Ishikawa (cell line): ENCODE measurements around the gene FHIP1A.

Experiments
- CEBPB ChIP-seq: IDR thresholded peaks from 2 replicates; pipeline ENCODE4 v1.6.1; 2012
- CREB1 ChIP-seq: IDR thresholded peaks from 2 replicates; pipeline ENCODE4 v1.6.1; 2012; ENCODE audit warnings: low read depth
- EGR1 ChIP-seq: IDR thresholded peaks from 2 replicates; pipeline ENCODE4 v1.6.1; 2012
- EP300 ChIP-seq: IDR thresholded peaks from 2 replicates; pipeline ENCODE4 v1.6.1; 2012; ENCODE audit warnings: borderline replicate concordance
- FOXM1 ChIP-seq: IDR thresholded peaks from 2 replicates; pipeline ENCODE4 v1.6.1; 2012; ENCODE audit warnings: low read depth, borderline replicate concordance
- NFIC ChIP-seq: IDR thresholded peaks from 2 replicates; pipeline ENCODE4 v1.6.1; 2012
- RAD21 ChIP-seq: IDR thresholded peaks from 2 replicates; pipeline ENCODE4 v1.6.1; 2012; ENCODE audit warnings: low read depth
- TAF1 ChIP-seq: IDR thresholded peaks from 2 replicates; pipeline ENCODE4 v1.6.1; 2012; ENCODE audit warnings: low read depth, mild to moderate bottlenecking
- TCF12 ChIP-seq: IDR thresholded peaks from 2 replicates; pipeline ENCODE4 v1.6.1; 2012; ENCODE audit warnings: low read depth
- USF1 ChIP-seq: IDR thresholded peaks from 2 replicates; pipeline ENCODE4 v1.6.1; 2012
- YY1 ChIP-seq: IDR thresholded peaks from 2 replicates; pipeline ENCODE4 v1.6.1; 2012; ENCODE audit warnings: low read depth
- ZBTB7A ChIP-seq: IDR thresholded peaks from 2 replicates; pipeline ENCODE4 v1.6.1; 2012; ENCODE audit warnings: low read depth
- TF ChIP-seq, protein P1 (sequence below): IDR thresholded peaks from 2 replicates; pipeline ENCODE4 v1.6.1; 2012
- TF ChIP-seq, protein P2 (sequence below): IDR thresholded peaks from 2 replicates; pipeline ENCODE4 v1.6.1; 2012; ENCODE audit warnings: low read depth, mild to moderate bottlenecking

The FHIP1A gene

DNA sequence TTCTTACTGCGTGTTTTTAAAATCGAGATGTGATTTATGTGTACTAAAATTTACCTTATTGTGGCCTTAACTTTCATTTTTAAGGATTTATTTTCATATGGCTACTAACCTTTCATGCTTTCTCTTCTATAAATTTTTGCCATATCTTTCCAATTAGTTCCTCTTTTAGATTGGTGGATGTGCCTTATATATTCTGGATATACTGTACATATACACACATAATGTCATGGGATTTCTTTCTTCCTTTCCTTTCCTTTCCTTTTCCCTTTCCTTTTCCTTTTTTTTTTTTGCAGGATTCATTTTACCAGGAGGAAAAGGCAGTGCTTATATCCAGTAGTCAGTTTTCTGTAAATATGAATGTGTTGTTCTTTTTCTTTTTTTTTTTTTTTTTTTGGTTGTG, 37.2 kb downstream of the FHIP1A start:
- TF ChIP-seq CEBPB: no peak
- no peak for TF ChIP-seq NFIC
- TF ChIP-seq, protein P1, sequence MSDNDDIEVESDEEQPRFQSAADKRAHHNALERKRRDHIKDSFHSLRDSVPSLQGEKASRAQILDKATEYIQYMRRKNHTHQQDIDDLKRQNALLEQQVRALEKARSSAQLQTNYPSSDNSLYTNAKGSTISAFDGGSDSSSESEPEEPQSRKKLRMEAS: no peak
- no peak for TF ChIP-seq EGR1
- no peak for TF ChIP-seq RAD21
- TF ChIP-seq TAF1: no peak

- TF ChIP-seq, protein P2, sequence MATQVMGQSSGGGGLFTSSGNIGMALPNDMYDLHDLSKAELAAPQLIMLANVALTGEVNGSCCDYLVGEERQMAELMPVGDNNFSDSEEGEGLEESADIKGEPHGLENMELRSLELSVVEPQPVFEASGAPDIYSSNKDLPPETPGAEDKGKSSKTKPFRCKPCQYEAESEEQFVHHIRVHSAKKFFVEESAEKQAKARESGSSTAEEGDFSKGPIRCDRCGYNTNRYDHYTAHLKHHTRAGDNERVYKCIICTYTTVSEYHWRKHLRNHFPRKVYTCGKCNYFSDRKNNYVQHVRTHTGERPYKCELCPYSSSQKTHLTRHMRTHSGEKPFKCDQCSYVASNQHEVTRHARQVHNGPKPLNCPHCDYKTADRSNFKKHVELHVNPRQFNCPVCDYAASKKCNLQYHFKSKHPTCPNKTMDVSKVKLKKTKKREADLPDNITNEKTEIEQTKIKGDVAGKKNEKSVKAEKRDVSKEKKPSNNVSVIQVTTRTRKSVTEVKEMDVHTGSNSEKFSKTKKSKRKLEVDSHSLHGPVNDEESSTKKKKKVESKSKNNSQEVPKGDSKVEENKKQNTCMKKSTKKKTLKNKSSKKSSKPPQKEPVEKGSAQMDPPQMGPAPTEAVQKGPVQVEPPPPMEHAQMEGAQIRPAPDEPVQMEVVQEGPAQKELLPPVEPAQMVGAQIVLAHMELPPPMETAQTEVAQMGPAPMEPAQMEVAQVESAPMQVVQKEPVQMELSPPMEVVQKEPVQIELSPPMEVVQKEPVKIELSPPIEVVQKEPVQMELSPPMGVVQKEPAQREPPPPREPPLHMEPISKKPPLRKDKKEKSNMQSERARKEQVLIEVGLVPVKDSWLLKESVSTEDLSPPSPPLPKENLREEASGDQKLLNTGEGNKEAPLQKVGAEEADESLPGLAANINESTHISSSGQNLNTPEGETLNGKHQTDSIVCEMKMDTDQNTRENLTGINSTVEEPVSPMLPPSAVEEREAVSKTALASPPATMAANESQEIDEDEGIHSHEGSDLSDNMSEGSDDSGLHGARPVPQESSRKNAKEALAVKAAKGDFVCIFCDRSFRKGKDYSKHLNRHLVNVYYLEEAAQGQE: no peak
Measured at GRCh38 chr4:151454513-151454912, 45.5 kb downstream of the FHIP1A start.

DNA sequence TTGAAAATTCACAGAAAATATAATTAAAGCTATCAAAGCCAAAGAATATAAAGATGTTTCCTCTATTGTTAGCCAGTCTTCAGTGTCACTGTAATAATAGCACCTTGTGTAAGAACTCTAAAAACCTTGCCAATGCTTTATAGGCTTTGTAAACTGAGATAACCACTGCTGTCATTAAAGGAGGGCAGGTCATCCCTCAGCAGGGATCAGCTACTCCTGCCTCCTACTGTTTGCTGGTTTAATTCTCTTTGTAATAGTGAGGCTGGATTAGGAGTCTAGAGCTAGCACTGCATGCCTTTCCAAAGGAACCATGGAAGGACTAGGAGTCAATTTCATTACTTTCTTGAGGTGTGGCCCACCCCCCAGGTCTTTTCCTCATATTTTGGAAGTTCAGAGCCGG, 46.2 kb downstream of the FHIP1A start:
- TF ChIP-seq RAD21 (0 out of 2 replicates have a peak, but pooled peaks have one; percentile 7), CEBPB (no peak)

- no peak for TF ChIP-seq USF1
- no peak for TF ChIP-seq NFIC
- no peak for TF ChIP-seq TAF1
- no peak for TF ChIP-seq FOXM1
- TF ChIP-seq TCF12: no peak
- no peak for TF ChIP-seq ZBTB7A
- TF ChIP-seq, protein P2: no peak
- TF ChIP-seq EP300: no peak
- TF ChIP-seq CEBPB: no peak
- no peak for TF ChIP-seq CREB1
- TF ChIP-seq, protein P1: no peak
- no peak for TF ChIP-seq EGR1
- TF ChIP-seq YY1: no peak
Measured at GRCh38 chr4:151458148-151458547, 49.2 kb downstream of the FHIP1A start.
